Activated T-cell treated with anti-CD3 and anti-CD28 coated beads, Interleukin-2, amount 50 U/mL, for 4 hours (primary cell): ENCODE results near the gene EVC. TPM values are rescaled to one million over a fixed set of nuclear protein-coding genes. Genes with fewer than 3 reads are reported as not detected.

Experiments
- ATAC-seq, 2 donors: fragments of 200-7000 bp; cut with Tn5 transposase; one replicate each; pipeline ENCODE4 v1.10.0; 2021
- DNase-seq: peaks from one replicate; pipeline ENCODE4 v3.0.0-alpha.2; 2020
- H3K27me3 Mint-ChIP-seq: one replicate; pipeline ENCODE4 v1.8.0; 2021; ENCODE audit warnings: low read depth, mixed read lengths
- H3K36me3 Mint-ChIP-seq: one replicate; pipeline ENCODE4 v1.8.0; 2022; ENCODE audit warnings: mixed read lengths; ENCODE audit not compliant: insufficient read depth
- H3K4me1 Mint-ChIP-seq: one replicate; pipeline ENCODE4 v1.8.0; 2021; ENCODE audit warnings: low read depth, mixed read lengths
- H3K4me3 Mint-ChIP-seq: one replicate; pipeline ENCODE4 v1.8.0; 2021; ENCODE audit warnings: mild to moderate bottlenecking, moderate library complexity, mixed read lengths
- H3K9me3 Mint-ChIP-seq: one replicate; pipeline ENCODE4 v1.8.0; 2021; ENCODE audit warnings: mixed read lengths
- total RNA-seq, 3 donors: library from RNA; stranded (reverse); gene quantifications; one replicate each; pipeline ENCODE4 v1.2.1, GENCODE V29; 2021

The EVC gene
- total RNA-seq, 3 donors from 2014 or later = 1.1 to 3.0 (median 1.4) TPM

GRCh38 chr4:5770051-5770450 is 59.0 kb downstream of the EVC start:
- ATAC-seq = no peak
- Mint-ChIP-seq H3K36me3 (no peaks in the 10 kb centered on the region), H3K9me3 (no peaks in the 10 kb centered on the region), H3K4me3 (no peak overlapping the region), H3K27me3 (no peaks in the 10 kb centered on the region), H3K4me1 (no peaks in the 10 kb centered on the region)
- DNase-seq = no peak

GRCh38 chr4:5772528-5773270 is 61.7 kb downstream of the EVC start:
- Mint-ChIP-seq H3K27me3 (no peaks in the 10 kb centered on the region), H3K4me1 (no peaks in the 10 kb centered on the region), H3K36me3 (peaks cover 3% of the 10 kb centered on the region), H3K4me3 (no peak overlapping the region), H3K9me3 (peaks cover 8% of the 10 kb centered on the region)
- DNase-seq (no peak), ATAC-seq (no peak)

DNA sequence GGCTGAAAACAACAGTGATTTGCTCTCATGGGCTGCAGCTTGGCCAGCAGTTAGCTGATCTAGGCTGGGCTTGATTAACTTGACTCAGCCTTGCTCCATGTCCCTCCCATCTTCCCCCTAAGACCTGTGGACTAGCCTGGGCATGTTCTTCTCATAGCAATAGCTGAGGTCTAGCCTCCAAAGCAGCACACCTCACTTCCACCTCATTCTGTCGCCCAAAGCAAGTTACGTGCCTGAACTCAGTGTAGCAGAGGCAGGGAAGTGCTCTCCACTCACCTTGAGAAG is 62.2 kb downstream of the EVC start:
- Mint-ChIP-seq H3K9me3 (peaks cover 8% of the 10 kb centered on the region), H3K4me1 (no peaks in the 10 kb centered on the region), H3K27me3 (no peaks in the 10 kb centered on the region), H3K4me3 (no peak overlapping the region), H3K36me3 (peaks cover 3% of the 10 kb centered on the region)
- no peak for DNase-seq
- no peak for ATAC-seq

DNA sequence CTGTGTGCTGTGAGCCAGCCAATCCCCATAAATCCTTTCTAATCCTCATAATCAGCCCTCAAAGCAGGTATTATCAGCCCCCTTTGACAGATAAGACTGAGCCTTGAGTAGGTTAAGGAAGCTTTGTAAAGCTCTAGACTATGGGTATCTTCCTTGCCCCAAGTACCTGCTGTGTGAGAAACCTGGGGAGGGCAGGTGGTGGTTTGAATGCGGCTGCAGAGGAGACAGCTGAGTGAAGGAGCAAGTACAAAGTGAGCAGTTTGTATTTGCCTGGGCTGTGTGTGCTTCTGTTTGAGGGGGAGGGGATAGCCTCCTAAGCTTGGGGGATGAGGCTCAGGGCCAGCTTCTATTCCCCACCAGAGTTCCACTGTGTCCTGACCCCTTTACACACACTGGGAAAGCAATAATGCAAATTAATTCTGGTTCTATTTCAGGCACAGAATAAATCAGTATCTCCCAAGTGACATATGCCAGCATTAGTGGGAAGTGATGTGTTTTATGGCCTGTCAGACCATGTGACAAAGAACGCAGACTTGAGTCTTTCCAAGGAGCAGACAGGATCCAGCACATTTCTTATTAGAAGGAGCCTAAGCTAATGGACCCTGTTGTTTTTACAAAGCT is 63.5 kb downstream of the EVC start:
- peaks cover 8% of the 10 kb centered on the region for H3K9me3 Mint-ChIP-seq
- H3K4me1 Mint-ChIP-seq = no peaks in the 10 kb centered on the region
- peaks cover 3% of the 10 kb centered on the region for H3K36me3 Mint-ChIP-seq
- ATAC-seq (no peak), DNase-seq (no peak)
- H3K27me3 Mint-ChIP-seq = no peaks in the 10 kb centered on the region
- H3K4me3 Mint-ChIP-seq = no peak overlapping the region

DNA sequence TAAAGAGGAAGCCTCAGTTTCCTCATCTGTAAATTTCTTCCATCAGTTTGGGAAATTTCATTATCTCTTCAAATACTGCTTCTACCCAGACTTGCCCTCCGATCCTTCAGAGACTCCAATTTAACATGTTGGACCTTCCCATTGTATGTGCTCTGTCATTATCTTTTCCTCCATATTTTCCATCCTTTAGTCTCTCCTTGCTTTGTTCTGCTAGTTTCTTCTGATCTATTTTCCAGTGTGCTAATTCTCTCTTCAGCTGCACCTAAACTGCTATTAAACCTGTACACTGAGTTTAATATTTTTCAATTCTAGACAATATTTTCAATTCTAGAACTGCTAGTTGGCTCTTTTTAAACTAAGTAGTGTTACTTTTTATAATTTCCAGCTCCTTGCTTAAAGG is 65.5 kb downstream of the EVC start:
- Mint-ChIP-seq H3K4me1 (no peaks in the 10 kb centered on the region), H3K27me3 (no peaks in the 10 kb centered on the region), H3K9me3 (peaks cover 8% of the 10 kb centered on the region), H3K36me3 (peaks cover 3% of the 10 kb centered on the region), H3K4me3 (no peak overlapping the region)
- DNase-seq (no peak), ATAC-seq (no peak)

DNA sequence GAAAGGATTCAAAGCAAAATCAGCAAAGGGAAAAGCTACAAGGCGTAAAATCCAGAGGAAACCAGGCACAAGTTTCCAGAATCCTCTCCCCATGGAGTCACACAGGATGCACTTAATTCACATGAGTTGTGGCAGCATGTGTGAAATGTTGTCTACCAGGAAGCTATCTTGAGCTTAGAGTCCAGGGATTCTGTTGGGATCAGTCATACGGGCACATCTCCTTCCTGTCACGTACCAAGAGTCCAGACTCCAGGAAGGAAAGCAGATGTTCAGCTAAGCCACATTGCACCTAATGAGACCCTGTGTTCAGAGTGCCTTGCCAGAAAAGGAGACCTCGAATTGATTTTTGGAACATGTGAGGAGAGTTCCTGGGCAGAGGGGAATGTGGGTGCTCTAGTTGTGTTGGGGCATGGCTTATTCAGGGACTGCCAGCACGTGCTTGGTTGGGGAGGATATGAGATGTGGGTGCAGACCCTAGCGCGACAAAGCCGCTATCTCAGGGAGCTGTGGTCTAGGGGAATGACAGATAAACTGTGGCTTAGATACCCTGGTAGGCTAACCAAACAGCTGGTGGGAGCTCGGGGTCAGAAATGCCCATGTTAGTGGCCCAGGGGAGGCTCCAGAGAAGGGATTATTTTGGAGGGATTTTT is 70.0 kb downstream of the EVC start:
- no peaks in the 10 kb centered on the region for H3K4me1 Mint-ChIP-seq
- peaks cover 8% of the 10 kb centered on the region for H3K9me3 Mint-ChIP-seq
- DNase-seq (no peak), ATAC-seq (no peak)
- no peak overlapping the region for H3K4me3 Mint-ChIP-seq
- peaks cover 3% of the 10 kb centered on the region for H3K36me3 Mint-ChIP-seq
- peaks cover 3% of the 10 kb centered on the region for H3K27me3 Mint-ChIP-seq

- Mint-ChIP-seq H3K4me3 (no peak overlapping the region), H3K27me3 (peaks cover 3% of the 10 kb centered on the region), H3K9me3 (peaks cover 2% of the 10 kb centered on the region), H3K36me3 (peaks cover under 1% of the 10 kb centered on the region), H3K4me1 (no peaks in the 10 kb centered on the region)
- DNase-seq (no peak), ATAC-seq (no peak)
Observed at GRCh38 chr4:5781691-5782090, 70.7 kb downstream of the EVC start.

- H3K4me1 Mint-ChIP-seq = no peaks in the 10 kb centered on the region
- no peaks in the 10 kb centered on the region for H3K9me3 Mint-ChIP-seq
- ATAC-seq = no peak
- H3K4me3 Mint-ChIP-seq = no peak overlapping the region
- H3K36me3 Mint-ChIP-seq = no peaks in the 10 kb centered on the region
- peaks cover 3% of the 10 kb centered on the region for H3K27me3 Mint-ChIP-seq
- DNase-seq = no peak
Observed at GRCh38 chr4:5782829-5783476, 72.0 kb downstream of the EVC start.

DNA sequence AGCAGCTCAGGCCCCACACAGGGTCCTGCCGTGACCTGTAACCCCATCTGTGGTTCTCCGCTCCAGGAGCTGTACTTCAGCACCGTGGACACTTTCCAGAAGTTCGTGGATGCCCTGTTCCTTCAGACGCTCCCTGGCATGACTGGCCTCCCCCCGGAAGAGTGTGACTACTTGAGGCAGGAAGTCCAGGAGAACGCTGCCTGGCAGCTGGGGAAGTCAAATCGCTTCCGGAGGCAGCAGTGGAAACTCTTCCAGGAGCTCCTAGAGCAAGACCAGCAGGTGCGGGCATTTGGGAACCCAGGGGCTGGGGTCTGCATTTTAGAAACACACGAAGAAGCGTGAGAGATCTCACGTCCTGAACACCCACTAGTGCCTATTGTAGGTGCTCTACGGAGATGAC is 72.5 kb downstream of the EVC start:
- Mint-ChIP-seq H3K36me3 (no peaks in the 10 kb centered on the region), H3K4me3 (no peak overlapping the region), H3K9me3 (no peaks in the 10 kb centered on the region), H3K4me1 (no peaks in the 10 kb centered on the region), H3K27me3 (peaks cover 3% of the 10 kb centered on the region)
- DNase-seq = no peak
- ATAC-seq = no peak

- DNase-seq (no peak), ATAC-seq (no peak)
- peaks cover 3% of the 10 kb centered on the region for H3K27me3 Mint-ChIP-seq
- no peak overlapping the region for H3K4me3 Mint-ChIP-seq
- no peaks in the 10 kb centered on the region for H3K9me3 Mint-ChIP-seq
- no peaks in the 10 kb centered on the region for H3K4me1 Mint-ChIP-seq
- no peaks in the 10 kb centered on the region for H3K36me3 Mint-ChIP-seq
Observed at GRCh38 chr4:5784021-5784420, 73.0 kb downstream of the EVC start.

DNA sequence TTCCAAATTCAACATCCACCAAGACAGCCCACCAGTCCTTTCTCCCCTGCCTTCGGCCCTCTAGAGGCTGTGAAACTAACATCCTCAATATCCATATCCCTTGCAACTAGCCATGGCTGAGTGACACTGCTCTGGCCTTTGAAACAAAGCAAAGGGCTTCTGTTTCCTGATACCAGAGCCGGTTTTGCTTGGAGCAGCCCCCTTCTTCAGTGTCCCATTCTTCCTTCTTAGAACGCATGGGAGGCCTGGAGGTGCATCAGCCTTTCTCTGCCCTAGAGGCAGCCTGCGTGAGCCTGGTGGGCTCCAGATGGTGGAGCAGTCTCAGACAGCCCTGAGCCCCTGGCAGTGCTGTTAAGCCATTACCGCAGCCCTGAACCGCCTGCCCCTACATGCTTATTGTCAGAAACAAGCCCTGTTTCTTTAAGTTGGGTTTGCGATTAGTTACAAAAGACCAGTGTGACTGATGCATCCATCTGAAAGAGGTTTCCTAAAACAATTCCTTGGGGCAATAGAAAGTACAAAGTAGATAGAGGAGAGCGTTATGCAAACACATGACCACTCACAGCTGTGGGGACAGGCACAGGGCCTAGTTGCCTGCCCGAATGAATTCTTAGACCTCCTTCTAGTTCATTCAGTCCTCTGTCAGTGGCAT is 74.1 kb downstream of the EVC start:
- DNase-seq (no peak), ATAC-seq (no peak)
- no peaks in the 10 kb centered on the region for H3K9me3 Mint-ChIP-seq
- no peak overlapping the region for H3K4me3 Mint-ChIP-seq
- no peaks in the 10 kb centered on the region for H3K36me3 Mint-ChIP-seq
- peaks cover 3% of the 10 kb centered on the region for H3K27me3 Mint-ChIP-seq
- no peaks in the 10 kb centered on the region for H3K4me1 Mint-ChIP-seq

DNA sequence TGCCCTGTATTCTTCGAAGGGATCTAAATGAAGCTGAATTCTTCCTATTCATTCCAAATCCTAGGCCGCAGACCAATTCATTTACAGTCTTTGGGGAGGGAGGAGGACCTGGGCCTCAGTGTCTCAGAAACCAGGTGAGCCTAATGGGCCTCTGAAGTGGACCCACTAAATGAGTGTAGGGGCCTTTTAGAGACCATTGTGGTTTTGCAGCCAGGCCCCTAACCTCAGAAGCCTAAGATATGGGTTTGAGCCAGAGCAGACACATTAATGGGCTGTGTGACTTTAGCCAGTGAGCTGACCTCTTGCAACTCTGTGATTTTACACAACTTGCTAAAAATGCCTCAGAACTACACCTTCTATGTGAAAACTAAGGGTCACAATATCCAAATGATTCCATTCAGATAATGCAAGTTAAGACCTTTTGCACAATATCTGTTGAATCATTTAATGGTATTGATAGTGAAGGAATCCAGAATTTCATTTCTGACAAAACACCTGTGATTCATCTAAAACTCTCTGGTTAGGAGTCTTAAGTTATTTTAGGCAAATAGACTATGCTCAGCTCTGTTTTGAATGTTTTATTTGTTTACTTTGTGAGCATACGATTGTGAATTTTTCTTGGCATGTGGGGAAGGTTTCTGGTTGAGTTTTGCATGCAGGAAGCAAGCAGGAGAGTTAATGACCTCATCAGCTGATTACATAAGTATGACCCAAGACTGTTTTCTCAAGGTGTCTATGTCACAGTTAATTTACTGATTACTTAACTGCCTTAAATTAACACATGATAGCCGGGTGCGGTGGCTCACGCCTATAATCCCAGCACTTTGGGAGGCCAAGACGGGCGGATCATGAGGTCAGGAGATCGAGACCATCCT is 75.0 kb downstream of the EVC start:
- H3K4me1 Mint-ChIP-seq = no peaks in the 10 kb centered on the region
- ATAC-seq (no peak), DNase-seq (no peak)
- H3K4me3 Mint-ChIP-seq = no peak overlapping the region
- no peaks in the 10 kb centered on the region for H3K36me3 Mint-ChIP-seq
- H3K9me3 Mint-ChIP-seq = no peaks in the 10 kb centered on the region
- H3K27me3 Mint-ChIP-seq = peaks cover 3% of the 10 kb centered on the region

- no peaks in the 10 kb centered on the region for H3K9me3 Mint-ChIP-seq
- H3K36me3 Mint-ChIP-seq = no peaks in the 10 kb centered on the region
- no peak overlapping the region for H3K4me3 Mint-ChIP-seq
- ATAC-seq (no peak), DNase-seq (no peak)
- H3K4me1 Mint-ChIP-seq = no peaks in the 10 kb centered on the region
- peaks cover 3% of the 10 kb centered on the region for H3K27me3 Mint-ChIP-seq
Observed at GRCh38 chr4:5787311-5787710, 76.3 kb downstream of the EVC start.

DNA sequence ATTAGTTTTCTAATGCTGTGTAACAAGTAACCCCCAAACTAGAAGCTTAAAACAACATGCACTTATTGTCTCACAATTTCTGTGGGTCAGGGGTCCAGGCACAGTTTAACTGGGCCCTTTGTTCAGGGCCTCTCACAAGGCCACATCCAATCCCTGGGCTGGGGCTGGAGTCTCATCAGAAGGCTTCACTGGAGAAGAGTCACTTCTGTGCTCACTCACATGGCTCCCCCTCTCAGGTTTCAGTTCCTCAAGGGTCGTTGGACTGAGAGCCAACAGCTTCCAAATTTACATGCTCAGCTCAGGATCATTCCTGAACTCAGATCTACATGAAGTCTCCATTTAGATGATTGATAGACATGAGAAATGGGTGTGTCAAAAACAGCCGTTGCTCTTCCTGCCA is 77.1 kb downstream of the EVC start:
- H3K9me3 Mint-ChIP-seq = no peaks in the 10 kb centered on the region
- ATAC-seq = no peak
- no peak for DNase-seq
- H3K4me1 Mint-ChIP-seq = no peaks in the 10 kb centered on the region
- no peak overlapping the region for H3K4me3 Mint-ChIP-seq
- H3K36me3 Mint-ChIP-seq = no peaks in the 10 kb centered on the region
- H3K27me3 Mint-ChIP-seq = no peaks in the 10 kb centered on the region
